HFF-Myc (cell line): ENCODE results near the gene CLEC4F.

Experiments
- DNase-seq: peaks from one replicate; pipeline ENCODE4 v3.0.0-alpha.2; 2011; ENCODE audit warnings: low read depth; ENCODE audit errors: extremely low read depth
- H3K4me3 ChIP-seq: replicated peaks from 2 replicates; pipeline ENCODE4 v1.5.1; 2011; ENCODE audit warnings: low read depth, mild to moderate bottlenecking, control low read depth, low read length
- CTCF ChIP-seq: IDR thresholded peaks from 2 replicates; pipeline ENCODE4 v1.5.1; 2012; ENCODE audit warnings: mild to moderate bottlenecking, low read depth, low read length, control low read depth; ENCODE audit errors: missing control alignments

CLEC4F gene

GRCh38 chr2:70779491-70779890 is 40.9 kb downstream of the CLEC4F start:
- no peak overlapping the region for H3K4me3 ChIP-seq
- TF ChIP-seq CTCF = no peak
- DNase-seq = no peak

- no peak for TF ChIP-seq CTCF
- DNase-seq = no peak
- no peak overlapping the region for H3K4me3 ChIP-seq
Measured at GRCh38 chr2:70778676-70779075, 41.7 kb downstream of the CLEC4F start.

- no peak for TF ChIP-seq CTCF
- no peak for DNase-seq
- no peak overlapping the region for H3K4me3 ChIP-seq
Measured at GRCh38 chr2:70777450-70777849, 42.9 kb downstream of the CLEC4F start.

GRCh38 chr2:70776266-70776665 is 44.1 kb downstream of the CLEC4F start:
- no peak for DNase-seq
- no peak for TF ChIP-seq CTCF
- no peak overlapping the region for H3K4me3 ChIP-seq

GRCh38 chr2:70775141-70775540 is 45.3 kb downstream of the CLEC4F start:
- H3K4me3 ChIP-seq = no peak overlapping the region
- no peak for TF ChIP-seq CTCF
- DNase-seq = no peak

GRCh38 chr2:70772486-70773155 is 47.8 kb downstream of the CLEC4F start:
- H3K4me3 ChIP-seq = no peak overlapping the region
- TF ChIP-seq CTCF = no peak
- DNase-seq = no peak

GRCh38 chr2:70771446-70771845 is 49.0 kb downstream of the CLEC4F start:
- no peak for TF ChIP-seq CTCF
- DNase-seq = no peak
- H3K4me3 ChIP-seq = no peak overlapping the region
